ENCODE measurements around the gene TGFA. TPM values are rescaled to one million over a fixed set of nuclear protein-coding genes. Genes with fewer than 3 reads are reported as not detected.

Gene TGFA
- total RNA-seq, 2 donors from 2014 or later: 21.4 to 25.8 TPM

GRCh38 chr2:70531419-70532086, 22.1 kb downstream of the TGFA start:
- DNase-seq: no peak
- no peak overlapping the region for H3K4me3 ChIP-seq
- H3K27me3 ChIP-seq: no peaks in the 10 kb centered on the region
- peak overlapping the region; percentile 31 for H3K27ac ChIP-seq
- intact Hi-C loops (cut with DNase I): no loop called here
- H3K4me1 ChIP-seq: no peaks in the 10 kb centered on the region
- no peaks in the 10 kb centered on the region for H3K9me3 ChIP-seq
- no peak for TF ChIP-seq CTCF (IDR thresholded peaks at IDR 0.05)
- no peak overlapping the region for H3K9ac ChIP-seq (ENCODE audit: low read depth in 2 of 2, low read length in 2 of 2)
- no peaks in the 10 kb centered on the region for H3K36me3 ChIP-seq

- Histone ChIP-seq H3K9me3 (no peaks in the 10 kb centered on the region), H3K27me3 (no peaks in the 10 kb centered on the region), H3K27ac (no peak overlapping the region), H3K9ac (ENCODE audit: low read depth in 2 of 2, low read length in 2 of 2) (no peak overlapping the region), H3K4me3 (no peak overlapping the region), H3K36me3 (no peaks in the 10 kb centered on the region), H3K4me1 (peaks cover 9% of the 10 kb centered on the region)
- intact Hi-C loops (cut with DNase I): no loop called here
- TF ChIP-seq CTCF (IDR thresholded peaks at IDR 0.05): no peak
- no peak for DNase-seq
These were observed 24.0 kb downstream of the TGFA start for GRCh38 chr2:70529610-70530009.

GRCh38 chr2:70528929-70529328, 24.7 kb downstream of the TGFA start:
- no peak overlapping the region for H3K27ac ChIP-seq
- no peaks in the 10 kb centered on the region for H3K9me3 ChIP-seq

GRCh38 chr2:70528276-70528675, 25.4 kb downstream of the TGFA start:
- H3K4me3 ChIP-seq: no peak overlapping the region
- H3K4me1 ChIP-seq: peaks cover 20% of the 10 kb centered on the region
- H3K9me3 ChIP-seq: no peaks in the 10 kb centered on the region
- TF ChIP-seq CTCF (IDR thresholded peaks at IDR 0.05): no peak
- intact Hi-C loops (cut with DNase I): no loop called here
- no peak overlapping the region for H3K9ac ChIP-seq (ENCODE audit: low read depth in 2 of 2, low read length in 2 of 2)
- no peaks in the 10 kb centered on the region for H3K36me3 ChIP-seq
- DNase-seq: no peak
- no peaks in the 10 kb centered on the region for H3K27me3 ChIP-seq
- H3K27ac ChIP-seq: no peak overlapping the region

More at GRCh38 chr2:70528929-70529328, 24.7 kb downstream of the TGFA start:
- Histone ChIP-seq H3K4me1 (peaks cover 14% of the 10 kb centered on the region), H3K9ac (ENCODE audit: low read depth in 2 of 2, low read length in 2 of 2) (no peak overlapping the region), H3K4me3 (no peak overlapping the region), H3K27me3 (no peaks in the 10 kb centered on the region), H3K36me3 (no peaks in the 10 kb centered on the region)
- TF ChIP-seq CTCF (IDR thresholded peaks at IDR 0.05): no peak
- DNase-seq: no peak
- intact Hi-C loops (cut with DNase I): no loop called here

- H3K27ac ChIP-seq: no peak overlapping the region
- peaks cover 20% of the 10 kb centered on the region for H3K4me1 ChIP-seq
These were observed 26.1 kb downstream of the TGFA start for GRCh38 chr2:70527447-70528080.

More at GRCh38 chr2:70527447-70528080, 26.1 kb downstream of the TGFA start:
- intact Hi-C loops (cut with DNase I): no loop called here
- Histone ChIP-seq H3K4me3 (no peak overlapping the region), H3K9me3 (no peaks in the 10 kb centered on the region), H3K9ac (ENCODE audit: low read depth in 2 of 2, low read length in 2 of 2) (no peak overlapping the region), H3K27me3 (no peaks in the 10 kb centered on the region), H3K36me3 (no peaks in the 10 kb centered on the region)
- no peak for DNase-seq
- TF ChIP-seq CTCF (IDR thresholded peaks at IDR 0.05): no peak
